T-helper 2 cell treated with Interferon-gamma antibody and Interleukin-4, amounts not matched to agents 5 μg/mL and 100 μg/mL, for 36 hours (primary cell): ENCODE measurements around the gene DYRK3.

Experiments
- DNase-seq: peaks from one replicate; pipeline ENCODE4 v3.0.0; 2021; ENCODE audit warnings: low spot score
- H3K27ac Mint-ChIP-seq: one replicate; pipeline ENCODE4 v1.8.0; 2021; ENCODE audit warnings: mild to moderate bottlenecking, mixed read lengths
- H3K27me3 Mint-ChIP-seq: one replicate; pipeline ENCODE4 v1.8.0; 2021; ENCODE audit warnings: low read depth, mixed read lengths
- H3K36me3 Mint-ChIP-seq: one replicate; pipeline ENCODE4 v1.8.0; 2021; ENCODE audit warnings: low read depth, mixed read lengths
- H3K4me1 Mint-ChIP-seq: one replicate; pipeline ENCODE4 v1.8.0; 2021; ENCODE audit warnings: low read depth, mixed read lengths
- H3K4me3 Mint-ChIP-seq: one replicate; pipeline ENCODE4 v1.8.0; 2022; ENCODE audit warnings: mild to moderate bottlenecking, moderate library complexity, mixed read lengths
- H3K9me3 Mint-ChIP-seq: one replicate; pipeline ENCODE4 v1.8.0; 2021; ENCODE audit warnings: mixed read lengths

The DYRK3 gene

DNA sequence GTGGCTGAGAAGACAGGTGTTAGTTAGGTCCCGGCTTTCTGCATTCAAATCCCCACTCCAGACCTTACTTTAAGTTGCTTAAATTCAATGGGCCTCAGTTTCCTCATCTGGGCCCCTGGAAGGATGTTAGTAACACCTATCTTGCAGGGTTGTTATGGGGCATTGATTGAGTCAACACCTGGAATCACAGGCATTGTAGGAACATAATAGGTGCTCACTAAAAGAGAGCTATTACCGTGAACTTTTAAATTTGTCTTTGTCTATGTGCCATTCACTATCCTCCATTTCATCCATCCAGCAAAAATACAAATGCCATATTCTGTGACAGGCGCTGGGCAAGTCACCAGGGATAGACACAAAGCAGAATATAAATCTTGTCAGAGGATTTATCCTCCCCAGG, 38.9 kb downstream of the DYRK3 start:
- Mint-ChIP-seq H3K4me3 (no peak overlapping the region), H3K27me3 (peaks cover 5% of the 10 kb centered on the region), H3K9me3 (no peaks in the 10 kb centered on the region), H3K36me3 (no peaks in the 10 kb centered on the region), H3K27ac (no peak overlapping the region), H3K4me1 (peaks cover 10% of the 10 kb centered on the region)
- no peak for DNase-seq

GRCh38 chr1:206674745-206675175, 39.4 kb downstream of the DYRK3 start:
- Mint-ChIP-seq H3K36me3 (no peaks in the 10 kb centered on the region), H3K4me1 (peaks cover 12% of the 10 kb centered on the region), H3K27ac (no peak overlapping the region), H3K4me3 (no peak overlapping the region), H3K27me3 (peaks cover 5% of the 10 kb centered on the region), H3K9me3 (no peaks in the 10 kb centered on the region)
- no peak for DNase-seq

DNA sequence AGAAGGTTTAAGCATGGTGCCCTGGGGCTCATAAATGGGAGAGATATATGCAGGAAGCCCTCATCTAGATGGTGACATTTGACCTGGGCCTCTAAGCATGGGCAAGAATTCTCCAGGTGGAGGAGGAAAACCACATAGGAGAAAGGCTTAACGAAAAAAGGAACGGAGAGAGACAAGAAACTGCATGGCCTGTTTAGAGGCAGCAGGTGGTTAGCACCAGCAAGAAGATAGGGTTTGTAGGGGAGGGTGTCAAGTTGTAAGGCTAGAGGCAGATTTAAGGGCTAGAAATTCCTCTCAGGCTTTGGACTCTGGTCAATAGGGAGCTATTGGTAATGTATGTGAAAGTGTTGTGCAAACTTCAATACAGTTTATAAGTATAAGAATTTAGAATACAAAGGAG, 41.2 kb downstream of the DYRK3 start:
- H3K27ac Mint-ChIP-seq, result no peak overlapping the region
- H3K27me3 Mint-ChIP-seq, result no peaks in the 10 kb centered on the region
- peaks cover 13% of the 10 kb centered on the region for H3K4me1 Mint-ChIP-seq
- H3K36me3 Mint-ChIP-seq, result no peaks in the 10 kb centered on the region
- H3K4me3 Mint-ChIP-seq, result no peak overlapping the region
- DNase-seq, result no peak
- H3K9me3 Mint-ChIP-seq, result no peaks in the 10 kb centered on the region

GRCh38 chr1:206678490-206678889, 43.2 kb downstream of the DYRK3 start:
- Mint-ChIP-seq H3K9me3 (no peaks in the 10 kb centered on the region), H3K27ac (no peak overlapping the region), H3K4me1 (peaks cover 13% of the 10 kb centered on the region), H3K36me3 (no peaks in the 10 kb centered on the region), H3K27me3 (peaks cover 4% of the 10 kb centered on the region), H3K4me3 (no peak overlapping the region)
- no peak for DNase-seq

DNA sequence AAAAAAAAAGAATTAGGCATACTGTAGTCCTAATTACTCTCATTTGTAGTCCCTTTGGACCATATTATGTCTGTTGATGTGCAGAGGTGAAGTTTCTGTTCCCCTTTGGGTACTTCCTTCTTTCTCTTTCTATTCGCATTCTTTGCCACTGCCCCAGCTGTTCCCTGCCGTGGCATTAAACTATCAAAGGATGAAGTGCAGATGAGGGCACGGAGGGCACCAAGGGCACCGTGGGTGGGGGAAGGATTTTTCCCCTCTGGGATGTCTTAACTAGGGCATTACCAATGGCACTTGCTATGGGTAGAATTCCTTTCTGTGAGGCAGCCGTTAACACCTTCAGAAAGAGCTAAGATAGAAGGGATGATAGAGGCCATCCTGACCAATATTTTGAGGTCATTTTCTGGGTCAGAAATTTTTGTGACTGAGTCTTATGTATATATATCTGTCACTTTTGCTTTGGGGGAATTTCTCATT, 44.4 kb downstream of the DYRK3 start:
- no peaks in the 10 kb centered on the region for H3K36me3 Mint-ChIP-seq
- peak overlapping the region; percentile 66 for H3K4me3 Mint-ChIP-seq
- peak overlapping the region; percentile 73 for H3K27ac Mint-ChIP-seq
- no peak for DNase-seq
- H3K4me1 Mint-ChIP-seq, result peaks cover 19% of the 10 kb centered on the region
- no peaks in the 10 kb centered on the region for H3K9me3 Mint-ChIP-seq
- H3K27me3 Mint-ChIP-seq, result peaks cover 6% of the 10 kb centered on the region

DNA sequence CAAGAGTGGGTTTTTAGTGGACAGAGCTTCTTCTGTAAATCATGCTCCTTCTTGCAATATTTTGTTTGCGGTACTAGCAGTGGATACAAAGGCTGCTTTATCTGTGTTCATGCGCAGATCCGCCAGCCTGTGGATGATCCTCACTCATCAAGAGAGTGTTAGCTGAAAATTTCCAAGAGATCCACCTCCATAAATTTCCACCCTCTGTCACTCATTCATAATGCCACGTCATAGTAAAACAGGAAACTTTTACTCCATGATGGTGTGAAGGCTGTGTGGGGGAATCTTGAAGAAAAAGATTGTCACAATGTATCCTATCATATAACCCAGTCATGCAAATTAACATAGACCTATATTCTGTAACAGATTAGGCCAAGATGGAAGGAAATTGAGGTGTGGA, 44.9 kb downstream of the DYRK3 start:
- Mint-ChIP-seq H3K27me3 (peaks cover 6% of the 10 kb centered on the region), H3K9me3 (no peaks in the 10 kb centered on the region), H3K36me3 (no peaks in the 10 kb centered on the region), H3K4me1 (peaks cover 19% of the 10 kb centered on the region), H3K27ac (no peak overlapping the region), H3K4me3 (no peak overlapping the region)
- DNase-seq, result no peak

DNA sequence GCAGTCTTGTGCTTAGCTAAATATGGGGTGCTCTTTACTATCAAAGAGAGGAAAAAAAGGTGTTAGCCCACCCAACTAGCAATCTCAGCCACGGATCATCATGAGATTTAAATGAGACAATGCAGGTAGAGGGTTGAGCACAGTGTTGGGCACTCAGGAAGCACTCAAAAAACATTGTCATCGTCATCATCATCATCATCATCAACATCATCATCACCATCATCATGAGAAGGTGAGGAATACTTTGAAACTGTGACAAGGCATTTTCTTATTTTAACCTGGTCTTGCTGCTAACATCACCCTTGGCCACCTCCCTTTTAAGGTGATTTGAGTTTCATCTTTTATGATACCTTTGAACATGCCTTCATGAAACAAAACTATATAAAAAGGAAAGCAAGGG, 46.0 kb downstream of the DYRK3 start:
- Mint-ChIP-seq H3K4me3 (no peak overlapping the region), H3K27me3 (peaks cover 6% of the 10 kb centered on the region)
- no peak for DNase-seq

GRCh38 chr1:206682111-206682510, 46.8 kb downstream of the DYRK3 start:
- Mint-ChIP-seq H3K27me3 (peaks cover 6% of the 10 kb centered on the region), H3K27ac (no peak overlapping the region), H3K4me3 (no peak overlapping the region), H3K9me3 (no peaks in the 10 kb centered on the region), H3K4me1 (peaks cover 28% of the 10 kb centered on the region), H3K36me3 (peaks cover 2% of the 10 kb centered on the region)
- DNase-seq, result no peak

More for the DNA sequence above, 46.0 kb downstream of the DYRK3 start:
- Mint-ChIP-seq H3K27ac (no peak overlapping the region), H3K4me1 (peaks cover 22% of the 10 kb centered on the region), H3K36me3 (peaks cover 2% of the 10 kb centered on the region), H3K9me3 (no peaks in the 10 kb centered on the region)

- H3K4me1 Mint-ChIP-seq, result peaks cover 39% of the 10 kb centered on the region
- H3K27ac Mint-ChIP-seq, result no peak overlapping the region
- H3K36me3 Mint-ChIP-seq, result peaks cover 2% of the 10 kb centered on the region
- peaks cover 6% of the 10 kb centered on the region for H3K27me3 Mint-ChIP-seq
- no peak overlapping the region for H3K4me3 Mint-ChIP-seq
- no peak for DNase-seq
- H3K9me3 Mint-ChIP-seq, result no peaks in the 10 kb centered on the region
Measured at GRCh38 chr1:206683313-206683712, 48.0 kb downstream of the DYRK3 start.

GRCh38 chr1:206684003-206684402, 48.7 kb downstream of the DYRK3 start:
- Mint-ChIP-seq H3K27me3 (peaks cover 6% of the 10 kb centered on the region), H3K4me1 (peaks cover 35% of the 10 kb centered on the region)

DNA sequence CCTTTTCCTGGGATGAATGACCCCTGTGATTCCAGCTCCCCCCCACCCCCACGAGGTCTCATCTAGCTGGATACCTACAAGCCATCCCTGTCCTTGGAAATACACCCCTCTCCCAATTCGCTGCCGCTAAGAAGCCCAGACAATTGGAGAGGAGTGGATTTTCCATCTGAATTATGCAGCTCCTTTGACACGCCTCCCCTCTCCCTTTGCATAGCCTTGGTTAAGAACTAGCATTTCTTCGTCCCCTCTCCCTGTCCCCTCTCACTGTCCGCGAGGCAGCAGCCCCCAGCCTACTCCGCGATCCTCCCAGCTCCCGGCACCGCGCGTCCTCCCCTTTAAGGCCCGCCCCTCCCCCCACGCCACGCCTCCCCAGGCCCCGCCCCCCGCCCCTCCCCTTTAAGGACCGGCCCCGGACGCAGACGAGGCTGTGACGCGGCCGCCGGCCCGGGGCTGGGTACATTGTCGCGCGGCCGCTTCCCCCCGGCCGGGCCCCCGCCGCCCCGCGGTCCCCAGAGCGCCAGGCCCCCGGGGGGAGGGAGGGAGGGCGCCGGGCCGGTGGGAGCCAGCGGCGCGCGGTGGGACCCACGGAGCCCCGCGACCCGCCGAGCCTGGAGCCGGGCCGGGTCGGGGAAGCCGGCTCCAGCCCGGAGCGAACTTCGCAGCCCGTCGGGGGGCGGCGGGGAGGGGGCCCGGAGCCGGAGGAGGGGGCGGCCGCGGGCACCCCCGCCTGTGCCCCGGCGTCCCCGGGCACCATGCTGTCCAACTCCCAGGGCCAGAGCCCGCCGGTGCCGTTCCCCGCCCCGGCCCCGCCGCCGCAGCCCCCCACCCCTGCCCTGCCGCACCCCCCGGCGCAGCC, 49.4 kb downstream of the DYRK3 start, which contains the start of gene MAPKAPK2:
Gene MAPKAPK2 (plus strand): TSS at position 428 of the 856 bp plus-strand sequence. CDS start 325 bp downstream, at position 753.
- Mint-ChIP-seq H3K4me3 (peak within 1 kb of the TSS; percentile 89), H3K27me3 (peaks cover 6% of the 10 kb centered on the region), H3K36me3 (peaks cover 5% of the 10 kb centered on the region), H3K9me3 (no peaks in the 10 kb centered on the region), H3K4me1 (peaks cover 34% of the 10 kb centered on the region), H3K27ac (peak within 1 kb of the TSS; percentile 96)
- peak; percentile 69 for DNase-seq

More at GRCh38 chr1:206684003-206684402, 48.7 kb downstream of the DYRK3 start:
- DNase-seq, result no peak
- H3K27ac Mint-ChIP-seq, result peak overlapping the region; percentile 12
- H3K36me3 Mint-ChIP-seq, result peaks cover 3% of the 10 kb centered on the region
- no peaks in the 10 kb centered on the region for H3K9me3 Mint-ChIP-seq
- peak overlapping the region; percentile 86 for H3K4me3 Mint-ChIP-seq

DNA sequence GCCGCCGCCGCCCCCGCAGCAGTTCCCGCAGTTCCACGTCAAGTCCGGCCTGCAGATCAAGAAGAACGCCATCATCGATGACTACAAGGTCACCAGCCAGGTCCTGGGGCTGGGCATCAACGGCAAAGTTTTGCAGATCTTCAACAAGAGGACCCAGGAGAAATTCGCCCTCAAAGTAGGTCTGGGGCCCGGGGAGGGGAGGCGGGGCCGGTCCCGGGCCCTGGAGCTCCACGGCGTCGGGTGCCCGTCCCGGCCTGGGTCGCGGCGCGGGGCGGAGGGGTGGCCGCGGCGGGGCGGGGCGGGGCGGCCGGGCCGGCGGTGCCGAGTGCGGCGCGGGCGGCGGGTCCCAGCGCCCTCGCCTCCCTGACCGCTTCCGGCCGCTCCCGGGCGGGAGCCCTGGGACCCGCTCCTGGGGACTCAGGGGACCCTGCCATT, 50.0 kb downstream of the DYRK3 start:
- Mint-ChIP-seq H3K9me3 (no peaks in the 10 kb centered on the region), H3K4me1 (peaks cover 31% of the 10 kb centered on the region), H3K36me3 (peaks cover 5% of the 10 kb centered on the region), H3K27me3 (peaks cover 6% of the 10 kb centered on the region), H3K4me3 (peak overlapping the region; percentile 89), H3K27ac (peak overlapping the region; percentile 96)
- peak; percentile 43 for DNase-seq

GRCh38 chr1:206685769-206686477, 50.6 kb downstream of the DYRK3 start:
- DNase-seq, result peak; percentile 58
- H3K4me1 Mint-ChIP-seq, result peaks cover 31% of the 10 kb centered on the region

More at GRCh38 chr1:206685769-206686477, 50.6 kb downstream of the DYRK3 start:
- Mint-ChIP-seq H3K27ac (peak overlapping the region; percentile 98), H3K4me3 (peak overlapping the region; percentile 99), H3K36me3 (peaks cover 5% of the 10 kb centered on the region), H3K9me3 (no peaks in the 10 kb centered on the region), H3K27me3 (peaks cover 6% of the 10 kb centered on the region)
